Activated naive CD8-positive, alpha-beta T cell (primary cell): ENCODE measurements around the gene PRMT3.
A peak's percentile ranks its signal among the peaks of the same experiment; 100 is the strongest.
"Not testable (repeated sequence)": the region's sequence is repeated elsewhere in the genome, so short reads cannot be mapped to it uniquely, and the experiment has no call there.

Source experiments
- H3K27ac Mint-ChIP-seq: one replicate; pipeline ENCODE4 v1.8.0; 2021; ENCODE audit warnings: mixed read lengths
- H3K27me3 Mint-ChIP-seq: one replicate; pipeline ENCODE4 v1.8.0; 2021; ENCODE audit warnings: mixed read lengths
- H3K36me3 Mint-ChIP-seq: one replicate; pipeline ENCODE4 v1.8.0; 2021; ENCODE audit warnings: mixed read lengths
- H3K4me1 Mint-ChIP-seq: one replicate; pipeline ENCODE4 v1.8.0; 2021; ENCODE audit warnings: low read depth, mixed read lengths
- H3K4me3 Mint-ChIP-seq: one replicate; pipeline ENCODE4 v1.8.0; 2021; ENCODE audit warnings: mild to moderate bottlenecking, mixed read lengths
- H3K9me3 Mint-ChIP-seq: one replicate; pipeline ENCODE4 v1.8.0; 2021; ENCODE audit warnings: low read depth, mixed read lengths

The PRMT3 gene

GRCh38 chr11:20387261-20388095 lies at the start of gene PRMT3:
PRMT3 (plus strand) TSS chr11:20387716; CDS start chr11:20387747, 31 bp downstream.
- H3K27me3 Mint-ChIP-seq, result no peaks in the 10 kb centered on the region
- H3K9me3 Mint-ChIP-seq, result no peaks in the 10 kb centered on the region
- H3K4me3 Mint-ChIP-seq, result peak within 1 kb of the TSS; percentile 96
- H3K36me3 Mint-ChIP-seq, result peaks cover 6% of the 10 kb centered on the region
- peaks cover 31% of the 10 kb centered on the region for H3K4me1 Mint-ChIP-seq
- peak within 1 kb of the TSS; percentile 99 for H3K27ac Mint-ChIP-seq

DNA sequence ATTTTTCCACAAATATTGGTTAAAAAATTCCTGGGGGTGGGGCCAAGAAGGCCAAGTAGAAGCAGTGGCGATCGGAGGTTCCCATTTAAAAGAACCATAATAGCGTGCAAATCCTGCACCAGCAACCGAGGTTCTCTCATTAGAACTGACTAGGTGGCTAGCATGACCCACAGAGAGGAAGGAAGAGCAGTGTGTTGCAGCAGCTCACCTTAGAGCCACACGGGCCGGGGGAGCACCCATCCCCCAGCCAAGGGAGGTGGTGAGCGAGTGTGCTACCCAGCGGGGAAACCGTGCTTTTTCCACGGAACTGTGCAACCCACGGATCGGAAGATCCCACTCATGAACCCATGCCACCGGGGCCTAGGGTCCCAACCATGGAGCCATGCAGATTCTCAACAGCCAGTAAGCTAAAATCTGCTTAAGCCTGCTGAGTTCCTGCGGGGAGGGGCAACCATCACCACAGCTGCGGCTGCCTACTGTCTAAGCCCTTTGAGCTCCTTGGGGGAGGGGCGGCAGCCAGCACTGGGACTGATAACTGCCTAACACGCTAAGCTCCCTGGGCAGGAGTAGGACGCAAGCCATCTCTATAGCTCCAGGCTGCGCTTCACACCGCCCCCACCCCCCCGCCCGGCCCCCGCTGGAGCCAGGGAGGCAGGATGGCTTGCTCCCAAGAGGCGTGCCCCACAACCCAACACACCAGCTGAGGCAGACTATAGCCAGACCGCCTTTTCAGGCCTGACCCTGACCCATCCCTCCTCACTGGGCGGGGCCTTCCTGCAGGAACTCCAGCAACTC lies 45.0 kb upstream of the PRMT3 start:
- Mint-ChIP-seq H3K4me3 (peak overlapping the region; percentile 15), H3K27ac (no peak overlapping the region), H3K4me1 (peaks cover 3% of the 10 kb centered on the region), H3K36me3 (no peaks in the 10 kb centered on the region), H3K27me3 (peaks cover 29% of the 10 kb centered on the region), H3K9me3 (no peaks in the 10 kb centered on the region)

DNA sequence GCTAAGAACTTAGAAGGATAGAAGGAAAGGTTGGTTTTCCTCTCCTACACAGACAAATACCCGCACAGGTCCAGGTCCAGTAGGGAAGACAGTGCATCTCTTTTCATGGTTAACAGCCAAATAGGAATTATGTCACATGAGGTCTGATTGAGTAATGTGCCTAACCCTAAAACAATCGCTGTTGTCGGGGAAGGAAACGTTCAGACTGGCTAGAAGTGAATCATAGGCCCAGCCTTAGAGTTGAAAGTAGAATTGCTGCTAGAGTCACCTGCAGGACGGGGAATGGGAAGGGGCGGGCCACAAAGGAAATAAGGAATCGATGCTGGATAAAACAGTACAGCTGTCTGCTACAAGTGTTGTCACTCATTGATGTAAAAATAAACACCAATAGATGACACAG lies 36.4 kb upstream of the PRMT3 start:
- peaks cover 4% of the 10 kb centered on the region for H3K27me3 Mint-ChIP-seq
- no peak overlapping the region for H3K27ac Mint-ChIP-seq
- no peaks in the 10 kb centered on the region for H3K9me3 Mint-ChIP-seq

GRCh38 chr11:20351751-20352262 lies 35.7 kb upstream of the PRMT3 start:
- Mint-ChIP-seq H3K4me1 (no peaks in the 10 kb centered on the region), H3K27ac (no peak overlapping the region), H3K9me3 (no peaks in the 10 kb centered on the region), H3K27me3 (peaks cover 4% of the 10 kb centered on the region), H3K36me3 (no peaks in the 10 kb centered on the region), H3K4me3 (no peak overlapping the region)

More for the DNA sequence above, 36.4 kb upstream of the PRMT3 start:
- Mint-ChIP-seq H3K36me3 (no peaks in the 10 kb centered on the region), H3K4me3 (no peak overlapping the region), H3K4me1 (no peaks in the 10 kb centered on the region)

DNA sequence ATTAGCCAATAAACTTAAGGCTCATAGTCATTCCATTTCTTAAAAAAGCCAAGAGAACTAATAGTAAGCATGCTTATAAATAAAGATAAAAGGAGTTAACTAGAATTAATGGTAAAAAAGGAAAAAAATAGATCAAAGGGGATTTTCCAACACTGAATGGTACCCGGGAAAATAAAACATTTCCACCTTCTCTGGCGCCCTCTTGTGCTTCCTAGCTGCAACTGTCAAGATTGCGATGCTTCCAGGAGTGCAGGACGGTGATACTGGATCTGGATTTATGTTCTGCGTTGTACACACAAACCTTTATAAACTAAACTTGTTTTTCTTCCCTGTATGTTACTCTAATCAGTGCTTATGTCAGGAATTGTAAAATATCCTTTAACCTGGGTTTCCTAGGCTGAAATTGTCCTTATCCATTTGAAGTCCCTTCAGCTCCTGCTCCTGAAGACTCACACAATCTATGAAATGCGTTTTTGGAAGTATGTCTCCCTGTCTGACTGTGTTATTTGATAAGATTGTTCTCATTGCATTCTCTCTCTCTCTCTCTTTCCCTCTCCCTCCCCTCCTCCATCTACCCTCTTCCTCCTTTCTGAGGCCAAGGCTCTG lies 33.6 kb upstream of the PRMT3 start:
- Mint-ChIP-seq H3K4me3 (no peak overlapping the region), H3K4me1 (no peaks in the 10 kb centered on the region), H3K27me3 (peaks cover 1% of the 10 kb centered on the region), H3K27ac (no peak overlapping the region), H3K36me3 (no peaks in the 10 kb centered on the region), H3K9me3 (no peaks in the 10 kb centered on the region)

GRCh38 chr11:20355221-20356219 lies 32.0 kb upstream of the PRMT3 start:
- H3K27ac Mint-ChIP-seq, result no peak overlapping the region
- H3K4me3 Mint-ChIP-seq, result no peak overlapping the region
- H3K9me3 Mint-ChIP-seq, result no peaks in the 10 kb centered on the region
- H3K4me1 Mint-ChIP-seq, result peaks cover 4% of the 10 kb centered on the region
- H3K27me3 Mint-ChIP-seq, result peaks cover 1% of the 10 kb centered on the region
- H3K36me3 Mint-ChIP-seq, result no peaks in the 10 kb centered on the region

DNA sequence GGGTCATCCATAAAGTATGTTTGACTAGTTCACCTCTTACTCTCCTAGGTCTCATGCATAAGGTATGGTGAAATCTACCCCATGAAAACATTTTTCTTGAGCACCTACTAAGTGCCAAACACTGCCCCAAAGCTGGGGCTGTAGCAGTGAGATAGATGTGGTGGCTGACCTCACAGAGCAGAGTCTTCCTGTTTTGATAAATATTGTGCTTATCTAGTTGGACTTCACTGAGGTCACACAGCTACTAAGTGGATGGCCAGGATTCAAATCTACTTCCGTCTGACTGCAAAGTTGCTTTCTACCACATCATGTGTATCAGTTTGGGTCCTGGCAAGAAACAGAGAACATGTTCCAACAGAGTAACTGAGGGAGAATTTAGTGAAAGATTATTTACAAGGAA lies 30.4 kb upstream of the PRMT3 start:
- no peaks in the 10 kb centered on the region for H3K9me3 Mint-ChIP-seq
- no peaks in the 10 kb centered on the region for H3K36me3 Mint-ChIP-seq
- peaks cover 14% of the 10 kb centered on the region for H3K4me1 Mint-ChIP-seq
- peaks cover 1% of the 10 kb centered on the region for H3K27me3 Mint-ChIP-seq
- no peak overlapping the region for H3K4me3 Mint-ChIP-seq
- no peak overlapping the region for H3K27ac Mint-ChIP-seq

- Mint-ChIP-seq H3K4me3 (peak overlapping the region; percentile 64), H3K27ac (peak overlapping the region; percentile 88), H3K36me3 (no peaks in the 10 kb centered on the region), H3K4me1 (peaks cover 43% of the 10 kb centered on the region), H3K27me3 (no peaks in the 10 kb centered on the region), H3K9me3 (no peaks in the 10 kb centered on the region)
These were observed 26.9 kb upstream of the PRMT3 start for GRCh38 chr11:20360650-20361049.

GRCh38 chr11:20362481-20362880 lies 25.0 kb upstream of the PRMT3 start:
- Mint-ChIP-seq H3K27ac (peak overlapping the region; percentile 97), H3K4me1 (peaks cover 58% of the 10 kb centered on the region), H3K36me3 (peaks cover 8% of the 10 kb centered on the region), H3K4me3 (peak overlapping the region; percentile 91), H3K9me3 (no peaks in the 10 kb centered on the region), H3K27me3 (no peaks in the 10 kb centered on the region)

- peaks cover 62% of the 10 kb centered on the region for H3K4me1 Mint-ChIP-seq
- no peaks in the 10 kb centered on the region for H3K9me3 Mint-ChIP-seq
- H3K36me3 Mint-ChIP-seq, result peaks cover 9% of the 10 kb centered on the region
- H3K27me3 Mint-ChIP-seq, result no peaks in the 10 kb centered on the region
- peak overlapping the region; percentile 97 for H3K27ac Mint-ChIP-seq
- H3K4me3 Mint-ChIP-seq, result peak overlapping the region; percentile 91
These were observed 24.4 kb upstream of the PRMT3 start for GRCh38 chr11:20363149-20363499.

DNA sequence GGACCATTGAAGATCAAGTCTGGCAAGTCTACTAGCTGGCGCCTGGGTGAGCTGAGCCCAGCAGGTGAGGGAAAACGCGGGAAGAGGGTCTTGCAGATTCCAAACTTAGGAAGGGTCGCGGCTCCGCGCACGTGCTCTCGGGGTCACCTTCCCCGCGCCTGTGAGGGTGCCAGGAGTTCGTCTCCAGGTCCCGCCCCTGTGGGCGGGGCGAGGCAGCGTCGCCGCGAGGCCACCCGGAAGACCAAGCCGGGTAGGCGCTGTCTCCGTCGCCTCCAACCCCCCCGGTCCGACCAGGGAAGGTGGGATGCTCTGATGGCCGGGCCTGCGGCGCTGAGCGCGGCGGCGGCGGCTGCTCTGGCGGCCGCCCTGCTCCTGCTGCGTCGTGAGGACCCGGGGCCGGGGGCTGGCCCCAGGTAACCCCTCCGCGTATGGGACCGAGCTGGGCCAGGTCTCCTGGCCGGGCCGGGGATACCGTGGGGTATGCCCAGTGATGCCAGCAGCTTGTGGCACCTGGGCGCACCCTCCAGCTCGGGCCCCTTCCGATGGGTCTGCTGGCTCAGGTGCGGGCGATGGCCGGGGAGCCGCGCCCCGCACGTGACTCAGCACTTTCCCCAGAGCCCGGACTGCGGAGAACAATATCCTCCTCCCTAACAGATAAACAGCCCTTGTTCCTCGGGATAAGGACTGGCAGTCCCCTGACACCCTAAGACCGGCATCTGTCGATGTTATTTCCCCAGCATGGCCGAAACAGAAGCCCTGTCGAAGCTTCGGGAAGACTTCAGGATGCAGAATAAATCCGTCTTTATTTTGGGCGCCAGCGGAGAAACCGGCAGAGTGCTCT lies 23.8 kb upstream of the PRMT3 start, which contains the start of gene HTATIP2:
Gene HTATIP2 (plus strand): TSS at position 215 of the 841 bp plus-strand sequence. CDS start 524 bp downstream, at position 739.
- Mint-ChIP-seq H3K27ac (peak within 1 kb of the TSS; percentile 97), H3K27me3 (no peaks in the 10 kb centered on the region), H3K9me3 (no peaks in the 10 kb centered on the region), H3K4me3 (peak within 1 kb of the TSS; percentile 91), H3K4me1 (peaks cover 68% of the 10 kb centered on the region), H3K36me3 (peaks cover 12% of the 10 kb centered on the region)

- H3K4me3 Mint-ChIP-seq, result peak overlapping the region; percentile 85
- no peaks in the 10 kb centered on the region for H3K9me3 Mint-ChIP-seq
- H3K27ac Mint-ChIP-seq, result peak overlapping the region; percentile 88
- H3K36me3 Mint-ChIP-seq, result peaks cover 15% of the 10 kb centered on the region
- no peaks in the 10 kb centered on the region for H3K27me3 Mint-ChIP-seq
- peaks cover 71% of the 10 kb centered on the region for H3K4me1 Mint-ChIP-seq
These were observed 23.1 kb upstream of the PRMT3 start for GRCh38 chr11:20364341-20364792.

- H3K27ac Mint-ChIP-seq, H3K9me3 Mint-ChIP-seq, H3K27me3 Mint-ChIP-seq: not testable (repeated sequence)
- Mint-ChIP-seq H3K4me3 (peak overlapping the region; percentile 85), H3K36me3 (peaks cover 17% of the 10 kb centered on the region), H3K4me1 (peaks cover 70% of the 10 kb centered on the region)
These were observed 22.1 kb upstream of the PRMT3 start for GRCh38 chr11:20365465-20365864.
